NCI-H146 treated with DMSO at 0.1 percent for 48 hours (cell line): ENCODE measurements around the gene NFAM1.

Experiments used
- DNase-seq: peaks from one replicate; lab custom pipeline; 2025; ENCODE audit not compliant: unreplicated experiment; lab: John Stamatoyannopoulos, UW

The NFAM1 gene

DNA sequence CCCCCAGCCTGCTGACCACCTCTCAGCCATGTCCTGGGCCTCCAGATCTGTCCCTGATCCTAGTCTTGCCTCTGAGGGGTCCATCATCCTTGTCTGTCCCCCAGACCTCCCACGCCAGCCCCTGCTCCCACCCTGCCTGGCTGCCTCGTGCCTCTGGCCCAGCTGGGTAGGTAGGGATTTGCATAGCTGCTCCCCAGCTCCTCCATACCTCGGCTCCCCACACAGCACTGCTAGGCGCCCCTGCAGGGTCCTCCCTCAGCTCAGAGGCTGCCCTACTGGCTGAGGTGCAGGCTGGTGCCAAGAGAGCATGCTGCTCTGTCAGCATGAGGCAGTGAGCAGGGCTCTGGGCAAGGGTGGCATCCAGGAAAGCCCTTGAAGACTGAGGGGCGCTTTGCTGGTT lies 47.7 kb downstream of the NFAM1 start:
- DNase-seq: no peak

DNA sequence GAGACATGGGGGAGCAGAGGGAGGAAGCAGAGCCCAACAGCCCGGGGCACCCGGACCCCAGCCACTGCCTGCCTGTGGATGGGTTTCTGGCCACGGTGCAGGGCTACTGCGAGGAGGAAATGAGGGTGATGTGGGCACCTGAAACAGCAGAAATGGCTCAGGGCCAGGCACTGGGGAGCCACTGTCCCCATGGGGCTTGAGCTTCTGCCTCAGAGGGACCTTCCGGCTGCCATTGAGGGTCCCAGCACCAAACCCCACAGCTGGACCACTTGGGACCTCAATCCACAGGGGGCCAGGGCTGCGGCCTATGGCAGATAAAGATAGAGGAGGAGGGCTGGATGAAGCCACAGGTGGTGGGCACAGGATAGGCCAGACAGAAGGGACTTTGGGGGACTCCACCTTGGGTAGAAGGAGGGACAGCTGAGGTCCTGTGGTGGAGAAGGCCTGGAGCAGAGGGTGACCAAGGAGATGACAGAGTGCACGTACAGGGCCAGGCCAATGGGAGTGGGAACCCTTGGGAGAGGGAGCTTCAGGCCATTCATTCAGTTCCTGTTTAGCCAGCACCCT lies 48.3 kb downstream of the NFAM1 start:
- no peak for DNase-seq

DNA sequence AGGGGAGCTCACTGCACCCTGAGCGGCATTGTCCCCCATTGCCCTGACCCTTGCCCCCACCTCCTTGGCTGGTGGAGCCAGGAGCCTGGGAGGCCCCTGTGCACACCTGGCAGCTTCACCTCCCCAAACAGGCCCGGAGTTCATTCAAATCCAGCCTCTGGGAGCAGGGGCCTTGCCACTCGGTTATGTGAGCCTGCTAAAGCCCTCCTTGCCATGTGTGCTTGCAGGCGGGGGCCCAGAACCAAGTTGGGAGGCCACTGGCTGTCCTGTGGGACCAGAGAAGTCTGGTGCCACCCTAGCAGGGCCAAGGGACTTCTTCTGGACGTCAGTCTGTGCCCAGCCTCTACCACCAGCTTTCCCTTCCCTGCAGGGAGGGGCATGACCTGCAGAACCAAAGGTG lies 48.9 kb downstream of the NFAM1 start:
- no peak for DNase-seq

DNA sequence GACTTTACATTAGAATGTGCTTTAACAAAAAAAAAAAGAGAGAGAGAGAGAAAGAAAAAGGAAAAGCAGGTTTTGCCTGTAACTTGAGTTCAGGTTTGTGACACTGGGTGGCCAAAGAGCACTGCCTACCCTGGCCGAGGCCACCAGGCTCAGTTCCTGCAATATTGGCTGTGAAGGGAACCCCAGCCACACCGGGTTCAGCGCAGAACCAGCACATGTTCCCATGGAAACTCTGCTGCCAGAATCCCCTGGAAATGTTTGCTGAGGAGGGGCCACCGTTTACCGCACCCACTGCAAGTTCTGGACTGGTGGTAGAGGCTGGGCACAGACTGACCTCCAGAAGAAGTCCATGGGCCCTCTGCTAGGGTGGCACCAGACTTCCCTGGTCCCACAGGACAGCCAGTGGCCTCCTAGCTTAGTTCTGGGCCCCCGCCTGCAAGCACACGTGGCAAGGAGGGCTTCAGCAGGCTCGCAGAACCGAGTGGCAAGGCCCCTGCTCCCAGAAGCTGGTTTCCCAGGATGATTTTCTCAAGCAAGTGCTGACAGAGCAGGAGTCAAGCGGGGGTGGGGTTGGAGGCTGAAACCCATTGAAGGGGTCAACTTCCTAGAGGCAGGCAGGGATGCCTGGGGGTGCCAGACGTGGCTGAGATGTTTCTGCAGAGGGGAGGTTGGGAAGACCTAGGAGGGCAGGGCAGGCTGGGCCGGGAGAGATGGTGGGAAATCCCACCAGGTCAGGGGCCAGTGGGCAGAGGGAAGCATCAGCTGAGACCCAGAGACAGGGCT lies 51.2 kb downstream of the NFAM1 start:
- DNase-seq: no peak

DNA sequence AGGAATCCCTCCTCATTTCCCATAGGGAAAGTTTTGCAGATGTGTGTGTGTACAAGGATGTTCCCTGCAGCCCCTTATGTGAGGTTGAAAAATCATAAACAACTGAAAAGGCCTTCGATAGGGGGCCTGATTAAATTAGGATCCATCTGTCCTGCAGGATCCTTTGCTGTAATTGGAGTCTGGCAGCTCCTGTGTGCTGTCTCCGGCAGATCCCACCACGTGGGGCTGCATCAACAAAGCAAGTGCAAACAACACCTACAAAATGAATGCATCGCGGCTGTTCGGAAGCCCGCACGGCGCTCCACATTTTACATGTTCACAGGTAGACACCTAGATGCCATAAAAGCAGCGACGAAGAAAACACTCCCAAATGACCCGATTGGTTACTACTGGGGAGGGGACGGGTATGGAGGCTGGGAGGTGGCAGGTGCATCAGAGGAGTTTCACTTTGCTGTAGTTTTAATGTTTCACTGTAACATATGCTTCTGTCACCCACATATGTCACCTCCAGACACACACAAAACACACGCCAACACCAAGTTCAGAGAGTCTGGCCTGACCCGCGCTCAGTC lies 52.2 kb downstream of the NFAM1 start:
- peak; percentile 21 for DNase-seq

DNA sequence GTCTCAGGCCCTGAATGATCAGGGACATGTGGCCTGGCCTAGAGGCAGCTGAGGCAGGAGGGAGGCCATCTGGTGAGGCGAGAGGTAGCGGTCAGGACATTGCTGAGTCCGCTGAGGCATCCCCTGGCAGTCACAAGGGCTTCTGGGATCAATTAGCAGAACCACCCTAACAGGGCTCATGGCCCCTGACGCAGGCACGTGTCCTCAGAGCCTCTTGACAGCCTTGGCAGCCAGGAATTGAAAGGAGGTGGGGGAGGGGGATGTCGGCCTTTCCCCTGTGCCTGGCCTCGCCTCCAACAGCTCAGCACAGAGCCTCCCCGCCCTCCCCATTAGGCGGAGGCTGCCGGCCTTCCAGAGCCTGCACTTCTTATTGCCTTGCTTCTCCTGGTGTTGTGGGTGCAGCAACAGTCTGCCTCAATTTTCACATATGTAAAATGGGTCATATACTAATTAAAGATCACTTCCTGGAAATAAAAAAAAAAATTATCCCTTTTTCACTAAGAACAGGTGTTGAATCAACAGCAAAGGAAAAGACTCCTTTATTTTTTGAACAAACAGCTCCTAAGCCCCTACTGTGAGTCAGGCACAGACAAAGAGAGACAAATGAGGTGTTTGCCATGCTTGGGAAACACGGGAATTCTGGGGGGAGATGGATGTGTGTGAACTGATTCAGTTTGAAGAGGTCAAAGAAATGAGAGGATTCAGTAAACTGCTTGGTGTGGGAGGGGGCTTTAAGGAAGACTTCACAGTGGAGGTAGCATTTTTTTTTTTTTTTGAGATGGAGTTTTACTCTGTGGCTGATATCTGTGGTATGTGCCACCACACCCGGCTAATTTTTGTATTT lies 55.3 kb downstream of the NFAM1 start:
- no peak for DNase-seq

DNA sequence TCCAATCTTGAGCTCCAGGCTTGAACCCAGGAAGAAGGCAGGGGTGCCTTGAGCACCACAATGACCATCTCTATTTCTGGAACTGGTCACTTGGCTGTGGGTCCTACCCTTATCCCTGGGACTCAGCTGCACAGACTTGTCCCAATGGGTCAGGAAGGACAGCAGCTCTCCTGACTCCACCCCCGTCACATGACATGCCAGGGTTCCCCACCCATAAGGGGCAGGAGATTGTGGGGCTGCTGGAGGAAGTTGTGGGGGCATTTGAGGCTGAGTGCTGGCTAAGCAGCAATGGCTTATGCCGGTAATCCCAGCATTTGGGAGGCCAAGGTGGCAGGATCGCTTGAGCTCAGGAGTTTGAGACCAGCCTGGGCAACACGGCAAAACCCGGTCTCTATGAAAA lies 56.2 kb downstream of the NFAM1 start:
- no peak for DNase-seq

DNA sequence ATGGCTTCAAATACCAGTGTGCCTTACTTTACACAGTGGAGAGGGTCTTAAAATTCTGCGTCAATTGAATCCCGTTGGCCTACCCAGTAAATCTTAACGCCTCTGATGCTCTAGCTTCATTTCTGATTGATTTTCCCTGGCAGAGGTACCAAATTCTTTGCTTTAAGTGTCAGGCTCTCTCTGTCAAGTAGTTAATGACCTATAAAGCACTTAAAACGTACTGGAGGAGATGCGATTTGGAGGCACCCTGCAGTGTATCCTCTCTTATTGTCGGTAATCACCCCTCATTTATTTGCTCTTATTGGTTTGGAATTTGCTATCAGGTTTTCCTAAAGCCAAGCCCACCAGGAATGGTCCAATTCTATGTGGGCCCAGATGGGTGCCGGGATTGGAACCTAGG lies 59.2 kb downstream of the NFAM1 start:
- DNase-seq: no peak

DNA sequence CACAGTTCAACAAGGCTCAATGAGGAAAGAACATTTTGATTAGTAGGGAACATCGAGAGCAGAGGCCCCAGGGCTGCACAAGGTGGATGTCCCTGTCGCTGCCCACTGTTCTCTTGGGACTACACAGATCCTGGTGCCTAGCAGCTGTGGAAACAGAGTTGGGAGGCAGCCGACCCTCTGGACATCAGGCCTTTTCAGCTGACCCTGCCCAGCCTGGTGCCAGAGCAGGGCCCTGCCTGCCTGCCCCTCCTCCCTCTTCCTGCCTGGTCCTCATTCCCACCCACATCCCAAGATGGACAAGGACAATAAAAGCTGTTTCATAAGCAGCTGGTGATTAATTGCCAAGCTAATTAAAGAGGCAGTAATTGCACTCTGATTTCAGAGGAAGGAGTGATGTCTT lies 60.7 kb downstream of the NFAM1 start:
- DNase-seq: no peak

DNA sequence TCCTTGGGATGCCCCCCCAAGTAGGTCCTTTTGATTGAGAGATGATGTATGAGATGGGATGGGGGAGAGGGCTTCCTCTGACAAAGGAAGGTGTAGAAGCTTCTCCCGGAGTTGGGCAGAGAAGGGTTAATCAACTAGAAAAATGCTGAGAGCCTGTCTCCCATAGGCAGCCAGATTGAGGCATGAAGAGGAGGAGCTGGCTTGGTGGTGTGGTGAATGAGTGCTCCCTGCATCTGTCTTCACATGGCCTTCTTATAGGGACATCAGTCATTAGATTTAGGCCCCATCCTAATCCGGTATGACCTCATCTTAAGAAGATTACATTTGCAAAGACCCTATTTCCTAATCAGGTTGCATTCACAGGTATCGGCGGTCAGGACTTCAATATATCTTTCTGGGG lies 61.1 kb downstream of the NFAM1 start:
- DNase-seq: no peak

DNA sequence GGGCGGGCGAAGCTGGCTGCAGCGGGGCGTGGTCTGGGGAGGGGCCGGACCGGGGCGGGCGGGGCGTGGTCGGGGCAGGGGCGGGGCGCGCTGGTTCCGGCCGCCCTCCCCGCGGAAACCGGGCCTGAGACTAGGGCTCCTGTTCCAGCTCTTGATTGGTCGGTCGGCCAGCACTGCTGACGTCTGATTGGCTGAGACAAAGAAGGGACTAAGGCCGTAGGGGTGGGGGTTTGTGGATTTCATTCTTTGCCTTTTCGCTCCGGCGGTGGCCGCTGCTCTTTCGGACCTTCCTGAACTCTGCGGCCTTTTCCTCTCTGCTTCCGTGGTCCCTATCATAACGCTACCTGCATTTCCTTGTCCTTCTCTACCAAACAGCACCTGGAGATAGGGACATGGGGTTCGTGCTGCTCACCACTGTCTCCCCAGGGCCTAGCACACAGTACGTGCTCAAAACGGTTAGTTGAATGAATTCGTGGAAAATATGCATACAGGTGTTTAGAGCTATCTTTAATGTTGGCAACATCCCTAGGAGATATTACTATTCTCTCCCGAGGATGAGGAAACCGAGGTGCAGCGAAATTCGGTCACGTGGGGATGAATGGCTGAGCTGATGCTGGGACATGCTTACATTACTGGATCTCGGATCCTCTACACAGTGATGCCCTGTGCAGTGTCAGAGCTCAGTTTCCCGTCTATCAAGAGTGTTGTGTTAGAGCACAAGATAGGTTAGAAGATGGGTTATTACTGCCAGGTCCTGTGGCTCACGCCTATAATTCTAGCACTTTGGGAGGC lies 62.8 kb downstream of the NFAM1 start:
- DNase-seq: peak; percentile 86

DNA sequence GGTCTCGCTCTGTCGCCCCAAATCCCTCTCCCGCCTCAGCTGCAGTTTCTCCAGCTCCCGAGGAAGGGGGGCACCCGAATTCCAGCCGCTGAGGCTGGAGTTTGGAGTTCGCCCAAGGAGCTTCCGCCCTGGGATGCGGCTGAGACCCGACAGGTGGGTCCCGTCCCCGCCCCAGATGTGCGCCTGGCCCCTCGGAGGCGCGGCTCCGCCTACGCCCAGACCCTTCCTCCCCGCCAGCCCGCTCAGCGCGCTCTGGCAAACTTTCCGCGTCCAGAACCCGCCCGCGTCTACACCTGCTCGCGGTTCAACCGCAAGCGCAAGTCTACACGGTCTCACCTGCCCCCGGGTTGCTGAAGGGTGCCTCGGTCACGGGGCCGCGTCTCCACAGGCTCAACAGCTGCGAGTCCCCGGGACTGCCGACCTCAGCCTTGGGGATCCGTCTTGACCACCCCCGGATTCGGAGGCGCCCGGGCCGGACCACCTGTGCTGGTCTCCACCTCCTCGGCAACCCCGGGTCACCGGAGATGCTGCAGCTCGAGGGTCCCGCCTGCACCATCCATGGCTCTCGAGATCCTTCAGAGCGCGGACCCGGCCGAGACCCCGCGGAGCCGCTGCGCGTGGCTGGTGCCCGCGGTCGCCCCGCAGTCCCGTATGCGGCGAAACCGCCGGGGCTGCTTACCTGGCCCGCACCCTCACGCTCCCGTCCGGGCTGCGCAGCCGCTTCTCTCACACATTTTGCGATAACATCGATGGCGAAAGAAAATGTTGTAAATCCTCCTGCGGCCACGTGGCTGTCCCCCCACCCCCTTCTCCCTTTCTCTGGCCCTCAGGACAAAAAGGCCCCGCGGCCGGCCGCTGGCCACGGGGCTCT lies 63.6 kb downstream of the NFAM1 start:
- peak; percentile 15 for DNase-seq

DNA sequence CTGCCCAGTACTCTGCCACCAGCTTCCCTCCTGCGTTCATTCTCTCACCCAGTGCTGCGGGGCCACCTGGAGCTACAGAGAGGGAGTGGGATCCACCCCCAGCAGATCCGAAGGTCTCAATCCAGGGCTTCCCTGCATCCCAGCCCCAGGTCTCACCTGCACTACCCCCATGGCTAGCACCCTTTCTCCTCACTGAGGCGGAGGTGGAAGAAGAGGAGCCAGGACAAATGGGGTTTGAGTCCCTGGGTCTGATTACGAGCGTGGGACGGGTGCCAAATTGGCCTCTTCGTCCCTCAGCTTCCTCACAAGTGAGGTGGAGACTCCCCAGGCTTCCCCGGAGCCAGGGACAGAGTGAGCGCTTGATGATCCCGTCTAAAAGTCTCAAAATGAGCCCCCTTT lies 64.2 kb downstream of the NFAM1 start:
- no peak for DNase-seq

DNA sequence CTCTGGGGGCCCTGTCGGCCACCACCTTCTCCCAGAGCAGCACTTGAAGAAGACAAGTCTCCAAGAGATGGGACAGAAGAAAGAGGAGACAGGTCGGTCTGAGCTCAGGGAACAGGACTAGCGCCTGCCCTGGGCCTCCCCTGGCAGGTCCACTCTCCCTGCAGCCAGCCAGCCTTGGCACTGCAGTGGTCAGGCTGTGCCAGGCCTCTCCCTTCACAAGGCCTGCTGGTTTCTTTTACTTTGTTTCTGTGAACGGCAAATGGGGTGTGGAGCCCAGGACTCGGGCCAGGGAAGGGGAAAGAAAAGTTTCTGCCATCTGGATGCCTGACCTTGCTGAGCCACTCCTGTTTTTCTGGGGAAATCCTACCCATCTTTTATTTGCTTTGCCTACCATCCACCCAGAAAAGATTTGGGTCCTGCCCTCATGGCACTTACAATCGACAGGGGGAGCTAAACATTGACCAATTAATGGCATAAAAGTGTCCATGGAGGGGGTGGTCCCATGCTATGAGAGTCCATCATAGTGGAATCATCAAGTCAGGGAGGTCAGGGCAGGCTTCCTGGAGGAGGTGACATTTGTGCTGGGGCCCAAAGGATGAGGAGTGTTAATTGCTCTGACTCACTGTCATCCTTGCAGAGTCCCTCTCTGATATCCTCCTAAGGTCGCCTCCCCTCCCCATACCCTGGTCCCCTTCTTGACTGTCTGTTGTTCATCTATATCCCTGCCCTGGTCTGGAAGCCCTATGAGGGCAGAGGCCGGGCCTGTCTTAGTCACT lies 65.2 kb downstream of the NFAM1 start:
- DNase-seq: no peak

DNA sequence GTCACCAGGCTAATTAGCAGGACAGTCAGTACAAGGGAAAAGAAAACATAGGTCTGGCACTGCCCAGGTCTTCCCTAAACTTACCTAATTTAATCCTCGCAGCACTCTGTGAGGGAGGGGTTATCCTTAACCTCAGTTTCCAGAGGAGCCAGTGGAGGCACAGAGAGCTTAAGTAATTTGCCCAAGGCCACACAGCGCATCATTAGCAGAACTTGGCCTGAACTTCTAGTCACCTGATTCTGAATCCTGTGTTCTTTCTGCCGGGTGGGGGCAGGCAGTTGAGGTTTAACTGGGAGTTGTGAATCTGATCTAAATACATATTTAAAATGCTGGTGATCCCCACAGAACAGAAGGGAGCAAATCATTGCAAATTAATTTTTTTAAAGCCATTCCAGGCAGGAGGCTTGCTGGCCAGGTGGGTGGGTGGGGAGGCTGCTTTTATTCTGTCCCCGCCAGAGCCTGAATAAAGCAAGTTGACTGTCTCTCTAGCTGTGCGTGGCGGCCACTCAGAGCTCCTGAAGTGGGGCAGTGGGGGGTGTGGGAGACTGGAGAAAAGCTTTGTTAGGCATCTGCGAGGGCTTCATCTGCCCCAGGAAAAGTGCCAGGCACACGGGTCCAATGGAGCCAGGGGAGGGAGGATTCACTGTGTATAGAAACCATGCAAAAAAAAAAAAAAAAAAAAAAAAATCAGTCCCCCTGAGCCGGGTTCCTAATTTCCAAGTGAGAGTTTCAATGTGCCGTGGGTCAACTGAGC lies 66.1 kb downstream of the NFAM1 start:
- DNase-seq: no peak

DNA sequence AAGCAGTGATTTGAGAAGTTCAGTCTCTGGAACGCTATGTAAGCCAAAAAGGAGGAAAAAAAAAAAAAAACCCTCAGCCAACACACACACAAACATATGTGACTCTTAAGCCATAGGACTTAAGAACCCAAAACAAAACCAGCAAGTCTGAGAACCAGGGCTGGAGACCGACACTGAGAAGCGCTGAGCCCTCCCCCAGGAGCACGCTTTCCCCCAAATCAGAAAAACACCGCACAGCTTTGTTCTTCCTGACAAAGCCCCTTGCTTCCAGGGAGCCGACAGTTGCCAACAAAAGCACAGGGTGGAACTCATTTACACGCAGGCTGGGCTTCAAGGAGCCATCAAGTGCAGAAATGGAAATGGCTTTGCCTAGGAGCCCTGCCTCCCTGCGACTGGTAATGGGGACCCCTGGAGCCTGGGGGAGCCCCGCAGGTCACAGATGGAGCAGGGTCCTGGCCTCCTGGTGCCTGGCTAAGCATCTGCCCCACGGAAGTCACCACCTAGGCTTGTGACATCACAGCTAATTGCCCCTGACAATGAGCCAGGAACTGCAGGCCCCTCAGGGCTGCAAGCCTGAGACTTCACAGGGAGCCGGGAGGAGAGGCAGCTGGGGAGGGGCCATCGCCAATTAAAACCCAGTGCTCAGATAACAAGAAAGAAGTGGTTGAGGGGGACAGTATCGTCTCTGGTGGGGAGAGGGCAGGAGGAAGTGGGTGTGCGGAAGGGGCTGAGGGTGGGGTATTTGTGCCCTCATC lies 66.9 kb downstream of the NFAM1 start:
- peak; percentile 49 for DNase-seq

DNA sequence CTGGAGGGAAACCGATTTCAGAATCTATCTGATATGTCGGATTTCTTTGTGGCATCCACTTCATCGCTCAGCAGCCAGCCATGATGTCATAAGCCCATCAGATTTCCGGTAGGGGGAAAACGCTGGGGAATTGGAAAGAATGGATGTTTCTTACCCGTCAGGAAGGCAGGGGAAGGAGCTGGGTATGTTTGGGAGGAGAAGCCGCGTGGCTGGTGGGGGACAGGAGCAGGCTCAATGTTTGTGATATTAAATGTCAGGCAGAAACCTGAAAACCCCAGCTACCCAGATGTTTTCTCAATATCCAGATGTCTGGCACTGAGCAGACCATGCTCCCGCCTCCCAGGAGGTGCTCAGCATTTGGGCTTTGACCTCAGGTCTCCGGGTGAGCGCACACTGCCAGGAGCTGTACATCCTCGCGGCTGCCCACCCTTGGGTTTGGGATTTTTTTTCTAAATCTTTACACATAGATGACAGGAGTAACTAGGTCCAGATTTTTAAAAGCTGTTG lies 67.5 kb downstream of the NFAM1 start:
- no peak for DNase-seq

DNA sequence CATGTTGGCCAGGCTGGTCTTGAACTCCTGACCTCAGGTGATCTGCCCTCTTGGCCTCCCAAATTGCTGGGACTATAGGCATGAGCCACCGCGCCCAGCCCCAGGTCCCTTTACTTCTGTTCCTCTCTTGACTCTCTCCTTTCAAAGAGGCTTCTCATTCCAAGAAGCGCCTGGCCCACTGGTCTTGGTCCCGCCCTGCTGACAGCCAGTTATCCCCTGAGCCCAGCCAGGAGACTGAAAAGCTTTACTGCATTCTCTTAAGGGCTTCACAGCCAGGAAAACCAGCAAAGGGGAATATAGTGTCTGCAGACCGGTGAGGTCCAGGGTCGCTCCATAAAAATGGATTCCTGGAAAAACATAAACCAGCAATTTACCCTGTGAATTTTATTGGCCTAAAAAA lies 68.3 kb downstream of the NFAM1 start:
- no peak for DNase-seq
